Measurements from ENCODE around the gene PLEKHA7.

Gene PLEKHA7

DNA sequence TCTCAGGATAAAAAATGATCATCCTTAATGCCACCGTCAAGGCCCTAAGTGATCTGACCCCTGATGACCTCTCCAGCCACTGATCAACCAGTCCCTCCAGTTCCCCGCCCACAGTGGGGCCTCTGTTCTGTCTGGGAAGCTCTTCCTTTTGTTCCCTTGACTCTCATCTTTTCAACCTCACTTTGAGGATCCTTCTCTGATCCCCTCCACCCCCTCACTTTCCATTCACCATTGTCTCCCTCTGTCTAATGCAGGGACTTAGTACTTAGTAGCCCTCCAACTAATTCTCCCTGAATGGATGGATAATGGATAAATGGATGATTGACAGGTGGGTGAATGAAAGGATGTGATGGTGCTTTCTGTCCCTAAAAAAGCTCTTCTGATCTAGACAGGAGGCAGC, 230.1 kb downstream of the PLEKHA7 start:
- TF ChIP-seq GLIS3 (CRISPR knock-in tag; IDR thresholded peaks at IDR 0.05) (no peak), ZNF70 (CRISPR knock-in tag; IDR thresholded peaks at IDR 0.05) (no peak), RARB (CRISPR knock-in tag; IDR thresholded peaks at IDR 0.05) (no peak), CREB5 (CRISPR knock-in tag; IDR thresholded peaks at IDR 0.05; ENCODE audit: low read depth) (no peak), SNAI2 (CRISPR knock-in tag; IDR thresholded peaks at IDR 0.05) (no peak), OSR1 (CRISPR knock-in tag; IDR thresholded peaks at IDR 0.05) (no peak), CSDC2 (CRISPR knock-in tag; IDR thresholded peaks at IDR 0.05) (no peak), TOX (CRISPR knock-in tag; IDR thresholded peaks at IDR 0.05; ENCODE audit: borderline replicate concordance) (no peak), ZNF8 (CRISPR knock-in tag; IDR thresholded peaks at IDR 0.05) (no peak), ZNF565 (CRISPR knock-in tag; conservative IDR thresholded peaks at IDR 0.05; ENCODE audit: low read depth) (no peak), ZC3H10 (CRISPR knock-in tag; IDR thresholded peaks at IDR 0.05) (no peak)
- TF ChIP-seq, protein P1, sequence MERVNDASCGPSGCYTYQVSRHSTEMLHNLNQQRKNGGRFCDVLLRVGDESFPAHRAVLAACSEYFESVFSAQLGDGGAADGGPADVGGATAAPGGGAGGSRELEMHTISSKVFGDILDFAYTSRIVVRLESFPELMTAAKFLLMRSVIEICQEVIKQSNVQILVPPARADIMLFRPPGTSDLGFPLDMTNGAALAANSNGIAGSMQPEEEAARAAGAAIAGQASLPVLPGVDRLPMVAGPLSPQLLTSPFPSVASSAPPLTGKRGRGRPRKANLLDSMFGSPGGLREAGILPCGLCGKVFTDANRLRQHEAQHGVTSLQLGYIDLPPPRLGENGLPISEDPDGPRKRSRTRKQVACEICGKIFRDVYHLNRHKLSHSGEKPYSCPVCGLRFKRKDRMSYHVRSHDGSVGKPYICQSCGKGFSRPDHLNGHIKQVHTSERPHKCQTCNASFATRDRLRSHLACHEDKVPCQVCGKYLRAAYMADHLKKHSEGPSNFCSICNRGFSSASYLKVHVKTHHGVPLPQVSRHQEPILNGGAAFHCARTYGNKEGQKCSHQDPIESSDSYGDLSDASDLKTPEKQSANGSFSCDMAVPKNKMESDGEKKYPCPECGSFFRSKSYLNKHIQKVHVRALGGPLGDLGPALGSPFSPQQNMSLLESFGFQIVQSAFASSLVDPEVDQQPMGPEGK (CRISPR knock-in tag; IDR thresholded peaks at IDR 0.05; ENCODE audit: borderline replicate concordance): no peak
- TF ChIP-seq, protein P2, sequence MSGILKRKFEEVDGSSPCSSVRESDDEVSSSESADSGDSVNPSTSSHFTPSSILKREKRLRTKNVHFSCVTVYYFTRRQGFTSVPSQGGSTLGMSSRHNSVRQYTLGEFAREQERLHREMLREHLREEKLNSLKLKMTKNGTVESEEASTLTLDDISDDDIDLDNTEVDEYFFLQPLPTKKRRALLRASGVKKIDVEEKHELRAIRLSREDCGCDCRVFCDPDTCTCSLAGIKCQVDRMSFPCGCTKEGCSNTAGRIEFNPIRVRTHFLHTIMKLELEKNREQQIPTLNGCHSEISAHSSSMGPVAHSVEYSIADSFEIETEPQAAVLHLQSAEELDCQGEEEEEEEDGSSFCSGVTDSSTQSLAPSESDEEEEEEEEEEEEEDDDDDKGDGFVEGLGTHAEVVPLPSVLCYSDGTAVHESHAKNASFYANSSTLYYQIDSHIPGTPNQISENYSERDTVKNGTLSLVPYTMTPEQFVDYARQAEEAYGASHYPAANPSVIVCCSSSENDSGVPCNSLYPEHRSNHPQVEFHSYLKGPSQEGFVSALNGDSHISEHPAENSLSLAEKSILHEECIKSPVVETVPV (CRISPR knock-in tag; IDR thresholded peaks at IDR 0.05): no peak
- TF ChIP-seq, protein P3, sequence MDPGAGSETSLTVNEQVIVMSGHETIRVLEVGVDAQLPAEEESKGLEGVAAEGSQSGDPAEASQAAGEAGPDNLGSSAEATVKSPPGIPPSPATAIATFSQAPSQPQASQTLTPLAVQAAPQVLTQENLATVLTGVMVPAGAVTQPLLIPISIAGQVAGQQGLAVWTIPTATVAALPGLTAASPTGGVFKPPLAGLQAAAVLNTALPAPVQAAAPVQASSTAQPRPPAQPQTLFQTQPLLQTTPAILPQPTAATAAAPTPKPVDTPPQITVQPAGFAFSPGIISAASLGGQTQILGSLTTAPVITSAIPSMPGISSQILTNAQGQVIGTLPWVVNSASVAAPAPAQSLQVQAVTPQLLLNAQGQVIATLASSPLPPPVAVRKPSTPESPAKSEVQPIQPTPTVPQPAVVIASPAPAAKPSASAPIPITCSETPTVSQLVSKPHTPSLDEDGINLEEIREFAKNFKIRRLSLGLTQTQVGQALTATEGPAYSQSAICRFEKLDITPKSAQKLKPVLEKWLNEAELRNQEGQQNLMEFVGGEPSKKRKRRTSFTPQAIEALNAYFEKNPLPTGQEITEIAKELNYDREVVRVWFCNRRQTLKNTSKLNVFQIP (CRISPR knock-in tag; IDR thresholded peaks at IDR 0.05; ENCODE audit: borderline replicate concordance, low read depth): no peak
- ATAC-seq: no peak

- no peak for TF ChIP-seq PPARA (CRISPR knock-in tag; IDR thresholded peaks at IDR 0.05; ENCODE audit: borderline replicate concordance)
- ATAC-seq: no peak
These were observed 230.9 kb downstream of the PLEKHA7 start for GRCh38 chr11:16783321-16783801.

DNA sequence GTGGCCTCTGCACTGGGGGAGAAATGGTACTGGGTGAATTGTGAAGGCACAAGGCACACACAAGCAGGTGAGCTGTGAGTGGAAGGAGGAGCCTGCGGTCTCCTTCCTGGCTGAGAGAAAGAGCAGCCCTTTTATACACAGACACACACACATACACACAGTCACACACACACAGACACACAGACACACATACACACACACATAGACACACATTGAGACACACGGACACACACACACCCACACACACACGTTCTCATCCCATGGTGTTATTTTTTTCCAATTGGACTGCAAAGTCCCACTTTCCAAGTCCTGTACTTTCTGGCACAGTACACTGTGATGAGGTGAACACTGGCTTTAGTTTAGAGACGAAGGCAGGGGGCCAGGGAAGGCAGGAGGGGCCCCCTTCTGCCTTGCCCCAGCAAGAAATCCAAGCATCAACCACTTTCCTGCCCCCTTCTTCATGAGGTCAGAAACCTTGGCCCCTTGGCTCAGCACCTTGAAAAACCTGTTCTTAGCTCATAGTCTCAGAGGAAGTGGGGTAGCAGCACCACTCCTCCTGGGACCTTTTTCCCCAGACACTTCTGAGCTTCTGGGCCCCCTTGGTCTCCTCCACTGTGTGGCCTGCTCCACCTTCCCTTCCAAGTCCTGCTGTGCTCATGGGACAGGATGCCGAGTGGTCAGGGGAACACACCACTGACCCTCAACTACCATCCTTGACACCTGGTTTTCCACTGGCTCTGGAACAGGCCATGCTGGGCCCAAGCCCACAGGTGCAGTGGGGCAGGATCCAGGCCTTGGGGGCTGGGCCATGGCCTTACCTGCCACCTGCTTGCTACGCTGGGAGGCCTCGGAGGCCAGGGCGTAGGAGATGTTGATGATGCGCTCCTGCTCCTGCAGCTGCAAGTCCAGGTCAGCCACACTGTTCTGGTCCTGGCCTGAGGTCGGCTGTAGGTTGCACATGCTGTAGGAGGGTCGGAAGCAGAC, 232.0 kb downstream of the PLEKHA7 start:
- ATAC-seq: no peak
- TF ChIP-seq ARNTL (CRISPR knock-in tag; IDR thresholded peaks at IDR 0.05; ENCODE audit: borderline replicate concordance, low read depth) (no peak), CREB5 (CRISPR knock-in tag; IDR thresholded peaks at IDR 0.05; ENCODE audit: low read depth) (no peak), TOX (CRISPR knock-in tag; IDR thresholded peaks at IDR 0.05; ENCODE audit: borderline replicate concordance) (no peak), SNAI2 (CRISPR knock-in tag; IDR thresholded peaks at IDR 0.05) (no peak), ZNF565 (CRISPR knock-in tag; conservative IDR thresholded peaks at IDR 0.05; ENCODE audit: low read depth) (no peak), RARB (CRISPR knock-in tag; IDR thresholded peaks at IDR 0.05) (no peak), GLIS3 (CRISPR knock-in tag; IDR thresholded peaks at IDR 0.05) (no peak), ZNF70 (CRISPR knock-in tag; IDR thresholded peaks at IDR 0.05) (no peak), ZC3H10 (CRISPR knock-in tag; IDR thresholded peaks at IDR 0.05) (no peak), ESRRG (CRISPR knock-in tag; IDR thresholded peaks at IDR 0.05) (no peak), BACH2 (CRISPR knock-in tag; IDR thresholded peaks at IDR 0.05; ENCODE audit: borderline replicate concordance) (no peak), ZNF8 (CRISPR knock-in tag; IDR thresholded peaks at IDR 0.05) (no peak), TCF4 (CRISPR knock-in tag; IDR thresholded peaks at IDR 0.05; ENCODE audit: borderline replicate concordance) (no peak), ZFP30 (CRISPR knock-in tag; IDR thresholded peaks at IDR 0.05) (no peak), ZFP3 (CRISPR knock-in tag; IDR thresholded peaks at IDR 0.05) (no peak), CSDC2 (CRISPR knock-in tag; IDR thresholded peaks at IDR 0.05) (no peak), OSR1 (CRISPR knock-in tag; IDR thresholded peaks at IDR 0.05) (no peak), ISL1 (CRISPR knock-in tag; IDR thresholded peaks at IDR 0.05) (no peak)
- TF ChIP-seq, protein P1 (CRISPR knock-in tag; IDR thresholded peaks at IDR 0.05; ENCODE audit: borderline replicate concordance): no peak
- TF ChIP-seq, protein P2 (CRISPR knock-in tag; IDR thresholded peaks at IDR 0.05): no peak

All from SK-N-SH treated with all-trans-retinoic acid at 6 μM for 48 hours (cell line).